ENCODE measurements around the gene SMR3A.

GRCh38 chr4:70392057-70392776 is 31.7 kb downstream of the SMR3A start:
- TF ChIP-seq POLR2A (IDR thresholded peaks at IDR 0.05): no peak
- TF ChIP-seq, protein P1, sequence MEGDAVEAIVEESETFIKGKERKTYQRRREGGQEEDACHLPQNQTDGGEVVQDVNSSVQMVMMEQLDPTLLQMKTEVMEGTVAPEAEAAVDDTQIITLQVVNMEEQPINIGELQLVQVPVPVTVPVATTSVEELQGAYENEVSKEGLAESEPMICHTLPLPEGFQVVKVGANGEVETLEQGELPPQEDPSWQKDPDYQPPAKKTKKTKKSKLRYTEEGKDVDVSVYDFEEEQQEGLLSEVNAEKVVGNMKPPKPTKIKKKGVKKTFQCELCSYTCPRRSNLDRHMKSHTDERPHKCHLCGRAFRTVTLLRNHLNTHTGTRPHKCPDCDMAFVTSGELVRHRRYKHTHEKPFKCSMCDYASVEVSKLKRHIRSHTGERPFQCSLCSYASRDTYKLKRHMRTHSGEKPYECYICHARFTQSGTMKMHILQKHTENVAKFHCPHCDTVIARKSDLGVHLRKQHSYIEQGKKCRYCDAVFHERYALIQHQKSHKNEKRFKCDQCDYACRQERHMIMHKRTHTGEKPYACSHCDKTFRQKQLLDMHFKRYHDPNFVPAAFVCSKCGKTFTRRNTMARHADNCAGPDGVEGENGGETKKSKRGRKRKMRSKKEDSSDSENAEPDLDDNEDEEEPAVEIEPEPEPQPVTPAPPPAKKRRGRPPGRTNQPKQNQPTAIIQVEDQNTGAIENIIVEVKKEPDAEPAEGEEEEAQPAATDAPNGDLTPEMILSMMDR (IDR thresholded peaks at IDR 0.05): no peak
